ENCODE measurements around the gene ZNF140. TPM values are rescaled to one million over a fixed set of nuclear protein-coding genes. Genes with fewer than 3 reads are reported as not detected.
A peak's percentile ranks its signal among the peaks of the same experiment; 100 is the strongest.

The ZNF140 gene
- total RNA-seq, 2 donors from 2014 or later = 24.6 to 31.7 TPM

GRCh38 chr12:133105620-133106019 is 24.9 kb downstream of the ZNF140 start:
- H3K36me3 Mint-ChIP-seq (ENCODE audit: insufficient read depth in 2 of 2) = peaks cover 52 to 91% of the 10 kb centered on the region in 2 donors
- ATAC-seq (replicated peaks in 1 of 2) (no peak), DNase-seq (no peak)
- no peak overlapping the region for H3K4me3 Mint-ChIP-seq
- H3K4me1 Mint-ChIP-seq (ENCODE audit: low read depth) = no peaks in the 10 kb centered on the region
- no peak overlapping the region for H3K27ac Mint-ChIP-seq
- H3K9me3 Mint-ChIP-seq = peaks cover 20 to 33% of the 10 kb centered on the region in 2 donors
- no peaks in the 10 kb centered on the region for H3K27me3 Mint-ChIP-seq (ENCODE audit: low read depth)

- no peak for ATAC-seq (replicated peaks in 1 of 2)
- peaks cover 52 to 92% of the 10 kb centered on the region in 2 donors for H3K36me3 Mint-ChIP-seq (ENCODE audit: insufficient read depth in 2 of 2)
- no peak overlapping the region for H3K27ac Mint-ChIP-seq
- no peaks in the 10 kb centered on the region for H3K27me3 Mint-ChIP-seq (ENCODE audit: low read depth)
- DNase-seq = no peak
- no peak overlapping the region for H3K4me3 Mint-ChIP-seq
- peaks cover 20 to 33% of the 10 kb centered on the region in 2 donors for H3K9me3 Mint-ChIP-seq
- H3K4me1 Mint-ChIP-seq (ENCODE audit: low read depth) = no peaks in the 10 kb centered on the region
Observed at GRCh38 chr12:133106253-133106652, 25.5 kb downstream of the ZNF140 start.

- Mint-ChIP-seq H3K4me1 (ENCODE audit: low read depth) (no peaks in the 10 kb centered on the region), H3K4me3 (no peak overlapping the region), H3K27ac (no peak overlapping the region), H3K9me3 (peaks cover 20 to 32% of the 10 kb centered on the region in 2 donors), H3K27me3 (ENCODE audit: low read depth) (no peaks in the 10 kb centered on the region), H3K36me3 (ENCODE audit: insufficient read depth in 2 of 2) (peaks cover 50 to 86% of the 10 kb centered on the region in 2 donors)
- DNase-seq = no peak
- no peak for ATAC-seq (replicated peaks in 1 of 2)
Observed at GRCh38 chr12:133107121-133107520, 26.4 kb downstream of the ZNF140 start.

GRCh38 chr12:133108150-133108549 is 27.4 kb downstream of the ZNF140 start:
- no peaks in the 10 kb centered on the region for H3K4me1 Mint-ChIP-seq (ENCODE audit: low read depth)
- peaks cover 46 to 80% of the 10 kb centered on the region in 2 donors for H3K36me3 Mint-ChIP-seq (ENCODE audit: insufficient read depth in 2 of 2)
- H3K27me3 Mint-ChIP-seq (ENCODE audit: low read depth) = no peaks in the 10 kb centered on the region
- DNase-seq (no peak), ATAC-seq (replicated peaks in 1 of 2) (no peak)
- H3K4me3 Mint-ChIP-seq = no peak overlapping the region
- H3K9me3 Mint-ChIP-seq = peaks cover 20 to 29% of the 10 kb centered on the region in 2 donors
- no peak overlapping the region for H3K27ac Mint-ChIP-seq

- DNase-seq = no peak
- Mint-ChIP-seq H3K4me3 (no peak overlapping the region), H3K4me1 (ENCODE audit: low read depth) (no peaks in the 10 kb centered on the region), H3K27ac (no peak overlapping the region), H3K36me3 (ENCODE audit: insufficient read depth in 2 of 2) (peaks cover 43 to 83% of the 10 kb centered on the region in 2 donors), H3K27me3 (ENCODE audit: low read depth) (no peaks in the 10 kb centered on the region), H3K9me3 (peaks cover 31 to 51% of the 10 kb centered on the region in 2 donors)
- no peak for ATAC-seq (replicated peaks in 1 of 2)
Observed at GRCh38 chr12:133120385-133121191, 39.9 kb downstream of the ZNF140 start.

- peaks cover 20 to 30% of the 10 kb centered on the region in 2 donors for H3K9me3 Mint-ChIP-seq
- peaks cover 6% of the 10 kb centered on the region for H3K4me1 Mint-ChIP-seq (ENCODE audit: low read depth)
- H3K27ac Mint-ChIP-seq = no peak overlapping the region
- H3K27me3 Mint-ChIP-seq (ENCODE audit: low read depth) = no peaks in the 10 kb centered on the region
- H3K4me3 Mint-ChIP-seq = no peak overlapping the region
- no peak for DNase-seq
- ATAC-seq (replicated peaks in 1 of 2) = no peak
- H3K36me3 Mint-ChIP-seq (ENCODE audit: insufficient read depth in 2 of 2) = peaks cover 35 to 83% of the 10 kb centered on the region in 2 donors
Observed at GRCh38 chr12:133124674-133125073, 44.0 kb downstream of the ZNF140 start.

GRCh38 chr12:133129368-133130037 is 48.8 kb downstream of the ZNF140 start:
- Mint-ChIP-seq H3K27ac (peak overlapping the region; percentile 90), H3K4me3 (peak overlapping the region; percentile 96 to 100), H3K4me1 (ENCODE audit: low read depth) (peaks cover 17% of the 10 kb centered on the region), H3K36me3 (ENCODE audit: insufficient read depth in 2 of 2) (peaks cover 36 to 68% of the 10 kb centered on the region in 2 donors), H3K9me3 (peaks cover 17 to 19% of the 10 kb centered on the region in 2 donors), H3K27me3 (ENCODE audit: low read depth) (no peaks in the 10 kb centered on the region)
- ATAC-seq (replicated peaks in 1 of 2) (peak in 1 of 2 donors; percentile 19), DNase-seq (peak in 1 of 2 donors; percentile 9)

- peak; percentile 94 for ATAC-seq (replicated peaks in 1 of 2)
- Mint-ChIP-seq H3K4me3 (peak within 1 kb of the TSS; percentile 96 to 100), H3K9me3 (peaks cover 18 to 21% of the 10 kb centered on the region in 2 donors), H3K4me1 (ENCODE audit: low read depth) (peaks cover 17% of the 10 kb centered on the region), H3K27me3 (ENCODE audit: low read depth) (no peaks in the 10 kb centered on the region), H3K36me3 (ENCODE audit: insufficient read depth in 2 of 2) (peaks cover 38 to 68% of the 10 kb centered on the region in 2 donors), H3K27ac (peak within 1 kb of the TSS; percentile 98)
- DNase-seq = peak; percentile 99
Observed at GRCh38 chr12:133130038-133130807, 49.5 kb downstream of the ZNF140 start, which contains the start of the genes ZNF10 and ZNF891. Gene ZNF10, plus strand, starts transcription at chr12:133130627. Its CDS starts 13,866 bp downstream, at chr12:133144493. Gene ZNF891, minus strand, starts transcription at chr12:133130274. Its CDS starts 8,356 bp downstream, at chr12:133121918.

- DNase-seq (peak; percentile 48 to 52), ATAC-seq (replicated peaks in 1 of 2) (peak; percentile 4 to 5)
- Mint-ChIP-seq H3K27me3 (ENCODE audit: low read depth) (no peaks in the 10 kb centered on the region), H3K4me1 (ENCODE audit: low read depth) (peaks cover 17% of the 10 kb centered on the region), H3K9me3 (peaks cover 21% of the 10 kb centered on the region in 2 donors), H3K4me3 (peak overlapping the region; percentile 96 to 100), H3K27ac (peak overlapping the region; percentile 98), H3K36me3 (ENCODE audit: insufficient read depth in 2 of 2) (peaks cover 38 to 68% of the 10 kb centered on the region in 2 donors)
Observed at GRCh38 chr12:133130808-133131128, 50.0 kb downstream of the ZNF140 start.

GRCh38 chr12:133135747-133136146 is 55.0 kb downstream of the ZNF140 start:
- Mint-ChIP-seq H3K27me3 (ENCODE audit: low read depth) (no peaks in the 10 kb centered on the region), H3K9me3 (peaks cover 38 to 39% of the 10 kb centered on the region in 2 donors), H3K4me1 (ENCODE audit: low read depth) (peaks cover 11% of the 10 kb centered on the region), H3K36me3 (ENCODE audit: insufficient read depth in 2 of 2) (peaks cover 51 to 74% of the 10 kb centered on the region in 2 donors), H3K27ac (no peak overlapping the region), H3K4me3 (no peak overlapping the region)
- ATAC-seq (replicated peaks in 1 of 2) (no peak), DNase-seq (no peak)

- peaks cover 14 to 32% of the 10 kb centered on the region in 2 donors for H3K9me3 Mint-ChIP-seq
- no peaks in the 10 kb centered on the region for H3K27me3 Mint-ChIP-seq (ENCODE audit: low read depth)
- H3K4me1 Mint-ChIP-seq (ENCODE audit: low read depth) = no peaks in the 10 kb centered on the region
- no peak overlapping the region for H3K4me3 Mint-ChIP-seq
- no peak for ATAC-seq (replicated peaks in 1 of 2)
- H3K36me3 Mint-ChIP-seq (ENCODE audit: insufficient read depth in 2 of 2) = peaks cover 39 to 81% of the 10 kb centered on the region in 2 donors
- DNase-seq = no peak
- H3K27ac Mint-ChIP-seq = no peak overlapping the region
Observed at GRCh38 chr12:133145981-133146380, 65.3 kb downstream of the ZNF140 start.

- Mint-ChIP-seq H3K4me1 (ENCODE audit: low read depth) (no peaks in the 10 kb centered on the region), H3K9me3 (peaks cover 22 to 37% of the 10 kb centered on the region in 2 donors), H3K27ac (no peak overlapping the region), H3K4me3 (no peak overlapping the region), H3K27me3 (ENCODE audit: low read depth) (no peaks in the 10 kb centered on the region), H3K36me3 (ENCODE audit: insufficient read depth in 2 of 2) (peaks cover 52 to 80% of the 10 kb centered on the region in 2 donors)
- DNase-seq (no peak), ATAC-seq (replicated peaks in 1 of 2) (no peak)
Observed at GRCh38 chr12:133156125-133156690, 75.5 kb downstream of the ZNF140 start.
